Measurements from ENCODE around the gene SDK2.

SDK2 gene

GRCh38 chr17:73551144-73551543, 93.1 kb downstream of the SDK2 start:
- no peak for DNase-seq

- no peak for DNase-seq
These were observed 93.7 kb downstream of the SDK2 start for GRCh38 chr17:73550556-73550955.

GRCh38 chr17:73549841-73550430, 94.3 kb downstream of the SDK2 start:
- no peak for DNase-seq

DNA sequence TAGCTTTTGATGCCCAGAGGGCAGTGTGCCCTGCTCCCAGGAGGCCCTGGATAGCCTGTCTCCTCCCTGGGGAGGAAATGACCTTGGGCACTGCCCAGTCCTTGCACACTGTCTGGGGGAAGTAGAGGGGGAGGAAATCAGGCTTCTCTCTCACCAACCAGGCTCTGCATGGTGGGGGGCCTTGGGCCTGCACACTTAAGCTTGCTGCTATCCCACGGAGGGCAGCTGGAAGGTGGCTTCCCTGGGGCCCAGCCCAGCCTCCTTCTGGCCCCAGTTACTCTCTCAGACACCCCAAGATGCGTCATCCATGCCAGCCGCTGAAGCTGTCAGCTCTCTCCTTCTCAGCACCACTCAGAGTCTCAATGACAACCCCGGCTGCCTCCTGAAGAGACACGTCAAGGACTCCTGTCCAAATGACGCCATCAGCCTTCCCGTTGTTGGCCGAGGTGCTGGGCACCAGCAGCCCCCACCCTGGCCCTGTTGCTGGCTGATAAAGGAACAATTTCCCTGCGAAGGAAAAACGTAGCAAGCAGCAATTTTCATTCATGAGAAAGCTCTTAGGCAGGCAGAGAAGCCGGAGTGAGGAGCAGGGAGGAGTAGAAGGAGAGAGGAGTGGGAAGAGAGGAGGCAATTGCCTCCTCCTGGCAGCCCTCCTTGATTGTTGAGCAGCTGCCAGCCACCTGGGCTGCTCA, 95.5 kb downstream of the SDK2 start:
- DNase-seq, result no peak

DNA sequence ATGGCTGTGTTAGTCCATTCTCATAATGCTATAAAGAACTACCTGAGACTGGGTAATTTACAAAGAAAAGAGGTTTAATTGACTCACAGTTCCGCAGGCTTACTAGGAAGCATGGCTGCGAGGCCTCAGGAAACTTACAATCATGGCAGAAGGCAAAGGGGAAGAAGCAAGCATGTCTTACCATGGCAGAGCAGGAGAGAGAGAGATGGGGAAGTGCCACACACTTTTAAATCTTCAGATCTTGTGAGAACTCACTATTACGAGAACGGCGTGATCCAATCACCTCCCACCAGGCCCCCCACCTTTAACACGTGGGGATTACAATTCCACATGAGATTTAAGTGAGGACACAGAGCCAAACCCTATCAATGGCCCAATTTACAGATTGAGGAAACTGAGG, 96.5 kb downstream of the SDK2 start:
- DNase-seq, result no peak

DNA sequence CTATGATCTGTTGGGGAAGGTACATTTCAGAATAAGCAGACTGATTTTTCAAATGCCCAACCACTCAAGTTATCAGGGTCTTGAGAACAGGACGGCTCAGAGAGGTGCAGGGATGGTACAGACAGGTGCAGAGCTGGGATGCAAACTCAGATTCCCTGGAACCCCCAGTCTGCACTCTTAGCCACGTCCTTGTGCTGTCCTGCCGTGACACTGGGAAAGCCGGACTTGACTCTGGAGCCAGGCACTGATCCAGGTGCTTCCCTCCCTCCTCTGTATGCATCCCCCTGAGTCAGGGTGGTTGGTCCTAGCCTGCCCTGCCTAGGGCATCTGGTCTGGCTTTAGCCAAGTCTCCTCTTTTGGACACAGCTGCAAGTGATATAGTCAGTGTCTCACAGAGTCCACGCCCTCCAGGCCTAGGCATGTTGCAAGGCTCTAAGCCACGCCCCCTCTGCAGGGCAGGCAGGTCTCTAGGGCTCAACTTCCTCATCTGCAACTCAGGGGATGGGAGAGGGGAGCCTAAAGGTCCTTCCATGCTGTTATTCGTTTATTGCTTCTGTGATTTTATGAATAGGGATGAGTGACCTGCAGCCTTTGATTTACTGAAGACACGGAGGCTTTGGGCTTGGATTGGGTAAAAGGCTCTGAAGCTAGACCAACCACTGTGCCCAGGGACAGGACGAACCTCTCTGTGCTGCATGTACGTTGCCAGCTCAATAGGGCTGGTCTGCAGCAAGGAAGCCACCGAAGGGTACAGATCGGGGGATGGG, 97.3 kb downstream of the SDK2 start:
- DNase-seq, result no peak

DNA sequence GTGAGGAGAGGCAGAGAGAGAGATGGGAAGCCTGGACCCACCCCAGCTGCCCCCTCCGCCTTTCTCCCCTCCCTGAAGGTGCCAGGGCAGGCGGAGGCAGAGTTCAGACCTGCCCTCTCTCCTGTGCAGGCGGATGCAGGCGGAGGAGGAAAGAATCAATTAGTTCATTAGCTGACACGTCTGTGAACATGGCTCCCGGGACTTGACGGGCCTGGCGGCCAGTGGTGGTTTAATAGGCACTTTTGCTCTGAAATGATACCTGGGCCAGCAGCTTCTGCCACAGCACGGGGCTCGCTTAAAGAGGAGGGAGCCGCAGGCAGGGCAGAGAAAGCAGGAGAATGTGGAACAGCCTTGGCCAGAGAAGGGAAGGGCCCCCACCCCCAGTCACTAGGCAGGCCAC, 98.1 kb downstream of the SDK2 start:
- no peak for DNase-seq

GRCh38 chr17:73545109-73546032, 98.9 kb downstream of the SDK2 start:
- DNase-seq, result no peak

DNA sequence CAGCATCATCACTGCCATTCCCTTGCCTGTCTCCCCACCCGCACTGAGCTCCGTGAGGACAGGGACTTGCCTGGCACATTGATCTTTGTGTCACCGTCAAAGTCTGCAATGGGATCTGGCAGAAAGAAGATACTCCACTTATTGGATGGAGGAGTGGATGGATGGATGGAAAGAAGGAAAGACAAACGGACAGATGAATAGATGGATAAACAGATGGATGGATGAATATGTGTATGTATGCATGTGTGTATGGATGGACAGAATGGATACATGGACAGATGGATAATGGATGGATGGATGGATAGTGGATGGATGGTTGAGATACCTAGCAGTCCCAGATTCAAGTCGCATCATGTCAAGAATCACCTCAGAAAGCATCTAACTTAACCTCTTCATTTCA, 99.9 kb downstream of the SDK2 start:
- no peak for DNase-seq

DNA sequence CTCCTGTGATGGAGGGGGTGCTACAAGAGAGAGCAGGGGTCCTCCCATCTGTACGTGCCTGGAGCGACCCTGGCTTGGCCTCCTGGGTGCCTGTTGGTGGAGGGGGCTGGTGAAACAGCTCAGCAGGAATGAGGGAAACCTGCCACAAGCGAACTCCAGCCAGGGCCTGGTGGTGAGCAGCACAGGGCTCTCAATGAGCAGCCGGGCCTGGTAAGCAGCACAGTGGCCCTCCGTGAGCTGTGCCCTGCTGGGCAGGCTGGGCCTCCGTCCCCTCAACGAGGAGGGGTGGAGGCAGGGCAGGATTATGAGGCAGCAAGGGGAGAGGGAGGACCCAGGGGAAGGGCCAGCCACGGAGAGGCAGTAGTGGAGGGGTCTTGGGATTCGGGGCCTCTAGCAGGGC, 101.9 kb downstream of the SDK2 start:
- no peak for DNase-seq

DNA sequence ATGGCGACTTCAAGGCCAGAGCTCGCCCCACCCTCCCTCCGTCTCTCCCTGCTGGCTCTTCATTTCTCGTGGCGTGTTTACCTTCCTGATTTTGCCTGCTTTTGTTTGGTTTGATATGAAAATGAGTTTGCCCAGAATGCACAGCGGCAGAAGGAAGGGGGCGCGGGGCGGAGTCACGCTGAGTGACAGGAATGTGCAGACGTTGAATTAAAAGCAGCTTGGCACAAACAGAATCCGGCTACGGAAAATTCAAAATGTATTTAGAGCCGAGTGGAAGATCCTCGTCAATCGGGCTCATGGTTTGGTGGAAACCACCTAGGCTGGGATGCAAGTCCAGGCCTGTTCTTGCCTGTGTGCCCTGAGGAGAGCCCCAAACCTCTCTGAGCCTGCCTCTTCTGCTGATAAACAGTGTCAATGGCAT, 102.7 kb downstream of the SDK2 start:
- no peak for DNase-seq

GRCh38 chr17:73541111-73541510, 103.1 kb downstream of the SDK2 start:
- no peak for DNase-seq

- no peak for DNase-seq
These were observed 105.1 kb downstream of the SDK2 start for GRCh38 chr17:73539166-73539565.

DNA sequence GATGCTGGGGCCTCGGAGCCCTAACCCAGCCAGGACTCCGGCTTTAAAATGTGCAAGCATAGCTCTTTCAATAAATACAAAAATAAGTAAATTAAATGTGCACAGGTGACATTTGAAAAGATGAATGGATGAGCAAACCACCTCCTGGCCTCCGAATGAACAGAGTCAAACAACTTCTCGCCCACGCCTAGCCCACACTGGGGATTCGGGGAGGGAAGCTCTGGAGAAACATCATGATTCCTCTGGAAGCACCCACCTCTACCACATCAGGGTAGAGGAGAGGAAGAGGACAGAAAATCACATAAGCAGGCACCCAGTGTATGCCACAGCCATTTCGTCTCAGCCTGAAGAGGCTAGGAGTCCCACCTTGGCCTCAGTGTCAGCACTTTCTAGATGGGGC, 105.8 kb downstream of the SDK2 start:
- DNase-seq, result no peak

DNA sequence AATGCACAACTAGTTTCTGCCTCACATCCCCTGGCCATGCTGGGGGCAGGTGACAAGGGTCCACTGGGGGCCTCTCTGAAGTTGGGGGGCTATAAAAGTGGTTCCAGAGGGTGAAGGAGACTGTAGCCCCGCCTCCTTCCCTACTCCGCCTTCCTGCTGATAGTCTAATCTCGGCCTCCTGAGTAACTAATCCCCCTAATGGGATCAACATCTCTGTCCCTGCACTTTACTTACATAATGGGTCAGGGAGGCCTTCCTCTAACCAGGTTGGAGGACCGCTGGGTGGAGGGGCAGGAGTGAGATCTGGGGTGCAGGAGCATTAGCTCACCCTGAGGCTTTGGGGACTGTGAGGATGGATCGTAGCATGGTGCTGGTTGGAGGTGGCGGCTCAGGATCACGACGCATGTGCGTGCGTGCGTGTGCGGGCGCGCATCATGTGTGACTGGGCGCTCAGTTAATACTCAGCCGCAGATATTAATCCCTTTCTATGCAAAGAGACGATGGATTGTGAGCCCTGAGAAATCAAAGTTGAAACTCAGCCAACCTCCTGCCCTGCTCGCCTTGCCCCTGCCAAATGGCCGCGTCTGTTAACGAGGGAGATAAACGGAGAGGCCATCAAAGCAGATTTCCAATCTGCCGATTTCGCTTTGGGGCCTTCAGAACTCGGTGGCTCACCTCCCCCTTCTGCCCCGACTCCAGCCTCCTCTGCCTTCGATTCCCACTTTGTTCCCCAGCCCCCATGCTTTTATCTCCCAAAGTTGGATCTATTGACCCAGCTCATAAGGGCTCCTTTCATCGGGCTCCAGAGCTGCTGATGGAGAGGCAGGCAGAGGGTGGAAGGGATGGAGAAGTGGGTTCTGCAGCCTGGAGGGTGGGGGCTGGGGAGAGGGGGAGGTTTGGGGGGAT, 107.3 kb downstream of the SDK2 start:
- DNase-seq, result no peak

DNA sequence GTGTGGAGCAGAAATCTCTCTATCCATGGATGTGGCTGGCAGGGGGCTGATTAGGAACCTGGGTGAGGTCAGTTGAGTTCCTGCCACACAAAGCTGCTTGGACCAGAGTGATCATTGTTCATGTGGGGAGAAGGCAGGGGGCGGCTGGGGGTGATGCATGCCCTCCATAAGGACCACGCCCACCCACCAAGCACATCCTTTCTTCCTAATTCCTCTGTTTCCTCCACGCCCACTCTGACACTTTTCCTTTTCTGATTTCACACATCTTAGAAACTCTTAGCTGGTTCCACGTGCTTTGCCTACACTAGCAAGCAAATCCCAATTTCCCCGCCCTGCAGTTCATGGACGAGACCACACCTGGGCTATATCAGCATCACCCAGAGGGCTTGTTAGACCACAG, 108.5 kb downstream of the SDK2 start:
- no peak for DNase-seq

DNA sequence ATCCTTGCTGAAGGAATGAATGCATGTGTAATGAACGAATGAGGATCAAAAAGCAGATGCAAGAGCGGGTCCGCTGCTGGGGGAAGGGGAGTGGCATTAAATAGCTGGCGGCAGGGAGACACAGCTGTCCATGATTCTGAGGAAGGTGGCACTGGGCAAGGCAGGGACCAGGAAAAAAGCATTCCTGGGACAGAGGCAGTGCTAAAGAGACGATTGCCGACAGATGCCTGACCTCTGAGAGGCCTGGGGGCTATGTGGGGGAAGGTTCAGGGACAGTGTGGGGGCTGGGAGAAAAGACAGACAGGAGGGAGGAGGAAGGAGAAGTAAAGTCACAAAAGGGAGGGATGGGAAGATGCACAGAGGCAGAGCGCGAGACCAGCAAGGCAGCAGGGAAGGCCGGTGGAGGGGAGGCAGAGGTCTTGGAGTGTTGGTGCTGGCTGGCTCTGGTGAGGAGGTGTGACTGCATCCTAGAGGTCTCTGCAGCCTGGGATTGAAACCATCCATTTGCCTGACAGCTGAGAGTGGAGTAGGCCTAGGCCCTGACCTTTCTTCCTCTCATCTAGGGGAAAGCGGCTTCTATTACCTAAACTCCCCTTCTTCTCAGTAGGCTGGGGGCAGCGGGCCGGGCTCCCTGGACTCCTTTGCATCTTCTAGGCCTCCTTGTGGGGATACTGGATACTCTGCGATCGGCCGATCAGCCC, 109.9 kb downstream of the SDK2 start:
- no peak for DNase-seq

GRCh38 chr17:73533781-73534180, 110.5 kb downstream of the SDK2 start:
- DNase-seq, result no peak

DNA sequence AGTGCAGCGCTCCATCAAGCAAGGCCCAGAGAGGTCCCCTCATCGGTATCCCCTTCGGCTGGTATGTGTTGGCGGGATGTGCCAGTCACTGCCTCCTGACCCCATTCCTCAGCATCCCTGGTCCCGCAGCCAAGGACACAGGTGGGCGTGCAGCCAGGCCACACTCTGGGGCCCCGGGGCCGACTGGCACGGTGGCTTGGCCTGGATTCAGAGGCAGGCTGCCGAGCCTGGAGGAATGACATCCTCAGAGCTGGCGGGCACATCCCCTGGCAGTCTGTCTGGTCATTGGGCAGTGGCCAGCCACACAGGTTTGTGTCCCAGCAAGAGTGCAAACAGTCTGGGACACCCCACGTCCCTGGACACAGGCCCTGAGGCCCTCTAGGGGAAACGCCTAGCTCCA, 111.1 kb downstream of the SDK2 start:
- DNase-seq, result no peak

GRCh38 chr17:73532421-73532901, 111.8 kb downstream of the SDK2 start:
- no peak for DNase-seq

DNA sequence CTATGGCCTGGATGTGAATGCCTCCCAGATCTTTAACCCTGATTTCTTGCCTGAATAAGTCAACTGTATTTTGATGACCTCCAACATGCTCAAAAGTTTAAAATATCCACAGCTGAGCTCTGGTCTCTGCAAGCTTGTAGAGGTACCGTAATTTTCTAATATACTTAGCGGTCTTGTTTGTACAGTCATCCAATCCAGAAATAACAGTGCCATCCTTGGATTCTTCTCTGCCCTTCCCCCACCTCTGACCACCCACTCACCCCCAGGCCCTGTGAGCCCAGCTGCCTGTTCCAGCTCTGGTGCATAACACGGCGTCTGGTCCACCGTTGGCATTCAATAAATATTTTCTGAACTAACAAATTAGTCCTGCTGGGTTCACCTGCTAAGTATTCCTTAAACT, 113.1 kb downstream of the SDK2 start:
- DNase-seq, result no peak
